Stomach (tissue), 9 donors: ENCODE measurements around the gene BTK. TPM values are rescaled to one million over a fixed set of nuclear protein-coding genes. Genes with fewer than 3 reads are reported as not detected.

Source experiments
- DNase-seq, 2 donors: peaks; one replicate each; pipeline versions ENCODE4 v3.0.0 to v3.0.0-alpha.2; 2013 to 2019
- H3K27ac ChIP-seq, 5 donors: fragments of 200-600 bp in 4 of 5; sonication (generic) in 4 of 5; one replicate each; pipeline ENCODE4 v1.5.1; 2013 to 2019; ENCODE audit warnings: mild to moderate bottlenecking in 1 of 5, moderate library complexity in 1 of 5
- H3K27me3 ChIP-seq, 3 donors: fragments of 200-600 bp; sonication (generic); one replicate each; pipeline ENCODE4 v1.5.1; 2017 to 2019; ENCODE audit warnings: mixed run types in 1 of 3
- H3K36me3 ChIP-seq, 4 donors: fragments of 200-600 bp; sonication (generic); 1 replicate in 3 of 4; 2 replicates in 1 of 4; pipeline ENCODE4 v1.5.1; 2016 to 2019
- H3K4me1 ChIP-seq, 4 donors: fragments of 200-600 bp; sonication (generic); one replicate each; pipeline ENCODE4 v1.5.1; 2016 to 2019
- H3K4me3 ChIP-seq, 4 donors: fragments of 200-600 bp; sonication (generic) in 3 of 4; one replicate each; pipeline ENCODE4 v1.5.1; 2016 to 2019; ENCODE audit warnings: mild to moderate bottlenecking in 1 of 4
- H3K9me3 ChIP-seq, 4 donors: fragments of 200-600 bp; sonication (generic); one replicate each; pipeline ENCODE4 v1.5.1; 2016 to 2019
- EP300 ChIP-seq: sonication (generic); formaldehyde crosslinking; IDR thresholded peaks from one replicate; pipeline ENCODE4 v1.6.1; 2017; ENCODE audit warnings: antibody characterized with exemption
- POLR2A ChIP-seq, 4 donors: fragments of 450-650 bp; IDR thresholded peaks; one replicate each; pipeline ENCODE4 v1.6.1; 2016; ENCODE audit warnings: antibody characterized with exemption in 4 of 4, control low read depth in 2 of 4, mild to moderate bottlenecking in 1 of 4, moderate library complexity in 1 of 4
- POLR2AphosphoS5 ChIP-seq, 3 donors: sonication (generic); formaldehyde crosslinking; IDR thresholded peaks; one replicate each; pipeline ENCODE4 v1.6.1; 2016; ENCODE audit warnings: antibody characterized with exemption in 3 of 3
- WGBS, 5 donors: extraction: QIAGEN DNeasy Blood & Tissue Kit in 3 of 5; methylation state at CpG; one replicate each; pipeline versions ENCODE4 v1.1.5 to v1.1.7; 2013 to 2018; 5-methylcytosine and 5-hydroxymethylcytosine counted together
- intact Hi-C: fragments of 100-400 bp; cut with DNase I; formaldehyde crosslinking; loops from one replicate; pipeline ENCODE4 v1.15.1; 2023; ENCODE audit warnings: low total_unique reads
- polyA plus RNA-seq, 3 donors: library from polyadenylated mRNA; stranded (reverse); fragments of 200-250 nt; gene quantifications; one replicate each; pipeline ENCODE4 v1.2.3, GENCODE V29; 2013
- total RNA-seq, 5 donors: library from RNA; depleted of rRNA; stranded (reverse); fragments of >200 nt; gene quantifications; one replicate each; pipeline versions ENCODE4 v1.1.0 to v1.2.3, GENCODE V29; 2014 to 2016
- TF ChIP-seq, protein P1 (sequence below), 7 experiments: fragments of 450-650 bp in 4 of 7; fragments of 200-600 bp in 3 of 7; sonication (generic) in 3 of 7; IDR thresholded peaks; one replicate each; pipeline ENCODE4 v1.5.1; 2016 to 2019; ENCODE audit warnings: antibody characterized with exemption in 7 of 7, control low read depth in 2 of 7, mild to moderate bottlenecking in 1 of 7
- donor health status: healthy with polysubstance abuse.
- donor health status: Bipolar disorder and iron deficiency.
- donor health status: healthy.

BTK gene
- total and polyA plus RNA-seq, 8 donors: 1.3 to 8.7 (median 2.9) TPM; not detected in 2

DNA sequence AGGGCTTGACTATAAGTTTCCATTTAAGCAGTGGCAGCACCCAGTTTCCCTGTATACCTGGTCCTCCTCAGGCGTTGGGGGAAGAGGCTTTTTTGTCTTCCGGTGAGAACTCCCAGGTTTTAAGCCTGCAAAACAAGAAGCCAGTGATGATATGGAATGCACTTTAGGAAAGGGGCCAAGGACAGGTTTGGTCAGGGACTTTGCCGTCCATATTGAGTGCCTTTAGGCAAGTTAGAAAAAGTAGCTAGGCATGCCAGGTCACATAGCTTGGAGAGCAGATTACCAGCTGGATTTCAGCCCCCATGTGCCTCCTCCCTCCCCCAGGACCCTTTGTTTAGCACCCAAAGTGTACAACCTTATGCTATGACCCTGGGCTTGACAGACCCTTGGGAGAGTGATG lies 23.9 kb downstream of the BTK start:
- intact Hi-C loops: no loop called here
- Histone ChIP-seq H3K36me3 (no peaks in the 10 kb centered on the region), H3K4me1 (no peaks in the 10 kb centered on the region), H3K27ac (no peak overlapping the region), H3K27me3 (peaks cover 0 to 22% (median 0%) of the 10 kb centered on the region in 3 donors), H3K9me3 (no peaks in the 10 kb centered on the region), H3K4me3 (no peak overlapping the region)
- no peak for DNase-seq
- WGBS, 5 donors: 67 to 87% (median 81%) methylated on average over 3 of the region's 3 CpGs
- no peak for TF ChIP-seq EP300
- no peak for TF ChIP-seq POLR2A (IDR thresholded peaks at IDR 0.05)
- TF ChIP-seq, protein P1, sequence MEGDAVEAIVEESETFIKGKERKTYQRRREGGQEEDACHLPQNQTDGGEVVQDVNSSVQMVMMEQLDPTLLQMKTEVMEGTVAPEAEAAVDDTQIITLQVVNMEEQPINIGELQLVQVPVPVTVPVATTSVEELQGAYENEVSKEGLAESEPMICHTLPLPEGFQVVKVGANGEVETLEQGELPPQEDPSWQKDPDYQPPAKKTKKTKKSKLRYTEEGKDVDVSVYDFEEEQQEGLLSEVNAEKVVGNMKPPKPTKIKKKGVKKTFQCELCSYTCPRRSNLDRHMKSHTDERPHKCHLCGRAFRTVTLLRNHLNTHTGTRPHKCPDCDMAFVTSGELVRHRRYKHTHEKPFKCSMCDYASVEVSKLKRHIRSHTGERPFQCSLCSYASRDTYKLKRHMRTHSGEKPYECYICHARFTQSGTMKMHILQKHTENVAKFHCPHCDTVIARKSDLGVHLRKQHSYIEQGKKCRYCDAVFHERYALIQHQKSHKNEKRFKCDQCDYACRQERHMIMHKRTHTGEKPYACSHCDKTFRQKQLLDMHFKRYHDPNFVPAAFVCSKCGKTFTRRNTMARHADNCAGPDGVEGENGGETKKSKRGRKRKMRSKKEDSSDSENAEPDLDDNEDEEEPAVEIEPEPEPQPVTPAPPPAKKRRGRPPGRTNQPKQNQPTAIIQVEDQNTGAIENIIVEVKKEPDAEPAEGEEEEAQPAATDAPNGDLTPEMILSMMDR (IDR thresholded peaks at IDR 0.05): no peak
- no peak for TF ChIP-seq POLR2AphosphoS5 (IDR thresholded peaks at IDR 0.05)

DNA sequence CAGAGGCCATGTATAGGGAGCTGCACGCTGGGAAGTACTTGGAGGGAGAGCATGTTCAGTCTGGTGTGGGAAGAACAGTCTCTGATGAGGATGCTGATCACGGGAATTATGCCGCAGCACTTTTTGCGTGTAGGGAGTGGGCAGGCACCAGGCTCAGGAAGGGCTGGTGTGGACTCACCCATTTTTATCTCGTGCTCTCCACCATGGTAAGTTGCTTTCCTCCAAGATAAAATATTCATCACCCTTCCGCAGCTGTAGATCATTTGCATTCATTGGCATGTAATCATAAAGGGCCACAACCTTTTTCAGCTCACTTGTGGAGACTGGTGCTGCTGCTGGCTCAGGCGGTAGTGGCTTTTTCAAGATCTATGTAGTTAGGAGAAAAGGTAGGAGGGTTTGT lies 25.6 kb downstream of the BTK start:
- no peak for DNase-seq
- intact Hi-C loops: no loop called here
- Histone ChIP-seq H3K4me1 (no peaks in the 10 kb centered on the region), H3K27ac (no peak overlapping the region), H3K36me3 (no peaks in the 10 kb centered on the region), H3K27me3 (peaks cover 0 to 17% (median 0%) of the 10 kb centered on the region in 3 donors), H3K4me3 (no peak overlapping the region), H3K9me3 (no peaks in the 10 kb centered on the region)
- 47 to 77% (median 68%) methylated on average over 6 to 7 of the region's 7 CpGs for WGBS, 5 donors
- TF ChIP-seq POLR2A (IDR thresholded peaks at IDR 0.05) (no peak), EP300 (no peak)
- TF ChIP-seq, protein P1 (IDR thresholded peaks at IDR 0.05): no peak

DNA sequence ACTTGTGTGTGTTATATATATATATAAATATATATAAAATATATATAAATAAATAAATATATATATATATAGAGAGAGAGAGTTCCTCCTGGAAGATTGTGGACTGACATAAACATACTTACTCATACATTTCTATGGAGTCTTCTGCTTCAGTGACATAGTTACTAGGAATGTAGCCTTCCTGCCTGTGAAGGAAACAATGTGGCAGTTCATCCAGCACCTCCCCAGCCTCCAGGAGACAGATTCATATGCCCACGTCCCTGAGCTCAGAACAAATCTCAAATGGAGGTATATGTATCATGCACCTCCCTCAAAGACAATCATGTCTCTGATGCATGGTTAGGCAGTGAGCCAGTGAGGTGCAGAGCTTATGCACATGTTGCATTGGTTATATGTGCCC lies 26.0 kb downstream of the BTK start:
- H3K36me3 ChIP-seq: no peaks in the 10 kb centered on the region
- H3K9me3 ChIP-seq: no peaks in the 10 kb centered on the region
- H3K27ac ChIP-seq: no peak overlapping the region
- no peak for DNase-seq
- H3K4me3 ChIP-seq: no peak overlapping the region
- TF ChIP-seq POLR2AphosphoS5 (IDR thresholded peaks at IDR 0.05): no peak
- no peak for TF ChIP-seq POLR2A (IDR thresholded peaks at IDR 0.05)
- TF ChIP-seq, protein P1 (IDR thresholded peaks at IDR 0.05): no peak
- TF ChIP-seq EP300: no peak
- H3K27me3 ChIP-seq: peaks cover 0 to 17% (median 0%) of the 10 kb centered on the region in 3 donors
- H3K4me1 ChIP-seq: no peaks in the 10 kb centered on the region
- intact Hi-C loops: no loop called here
- WGBS, 5 donors: 55 to 80% (median 63%) methylated on average over 1 of the region's 1 CpG

DNA sequence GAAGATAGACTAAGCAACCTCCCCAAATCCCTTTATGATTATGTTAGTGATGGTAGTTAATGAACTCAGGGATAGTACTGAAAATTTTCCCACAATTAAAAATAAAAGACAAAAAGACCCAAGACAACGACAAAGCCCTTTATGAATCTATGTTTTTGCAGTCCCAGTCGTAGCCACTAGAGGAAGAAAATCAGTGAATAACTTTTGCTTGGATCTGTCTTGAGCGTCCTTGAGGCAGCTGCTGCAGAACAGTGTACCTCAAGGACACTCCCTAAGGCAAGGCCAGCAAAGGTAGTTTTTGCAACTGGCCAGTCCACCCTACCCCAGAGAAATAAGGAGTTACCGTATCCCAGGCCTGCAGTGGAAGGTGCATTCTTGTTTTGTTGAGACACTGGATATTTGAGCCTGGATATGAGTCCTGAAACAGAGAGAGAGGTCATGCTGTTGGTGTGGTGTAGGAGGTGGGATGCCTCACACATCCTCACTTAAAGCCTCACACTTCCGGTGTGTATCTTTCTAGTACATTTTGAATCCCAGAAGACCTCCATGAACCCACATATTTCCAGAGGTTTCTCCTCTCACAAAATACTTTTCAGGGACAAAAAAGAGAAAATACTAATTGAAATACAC lies 28.7 kb downstream of the BTK start:
- H3K4me3 ChIP-seq: no peak overlapping the region
- no peaks in the 10 kb centered on the region for H3K36me3 ChIP-seq
- no peaks in the 10 kb centered on the region for H3K4me1 ChIP-seq
- peaks cover 0 to 13% (median 0%) of the 10 kb centered on the region in 3 donors for H3K27me3 ChIP-seq
- peak in 1 of 2 donors; percentile 9 for DNase-seq
- no peak for TF ChIP-seq POLR2A (IDR thresholded peaks at IDR 0.05)
- no peak for TF ChIP-seq EP300
- no peak overlapping the region for H3K27ac ChIP-seq
- WGBS, 5 donors: 41 to 62% (median 44%) methylated on average over 3 to 5 of the region's 5 CpGs
- intact Hi-C loops: no loop called here
- no peaks in the 10 kb centered on the region for H3K9me3 ChIP-seq

DNA sequence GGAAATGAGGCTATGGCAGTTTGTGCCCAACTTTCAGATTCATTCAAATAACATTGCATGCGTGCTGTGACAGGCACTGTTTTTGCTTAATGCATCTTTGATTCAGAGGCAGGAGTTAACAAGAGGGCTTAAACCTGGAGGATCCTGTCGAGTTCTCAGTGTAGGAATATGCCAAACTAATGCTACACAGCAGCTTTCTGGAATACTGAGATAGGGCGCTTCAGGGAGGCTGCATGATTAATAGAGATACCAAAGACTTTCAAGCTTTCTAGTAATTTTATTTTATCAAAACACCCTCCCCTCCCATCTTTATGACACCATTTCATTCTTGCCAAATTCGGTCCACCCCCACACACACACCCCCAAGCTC lies 36.8 kb downstream of the BTK start:
- Histone ChIP-seq H3K27me3 (no peaks in the 10 kb centered on the region), H3K4me3 (peak overlapping the region; percentile 54 to 77 (median 70)), H3K4me1 (peaks cover 0 to 18% (median 6%) of the 10 kb centered on the region in 4 donors), H3K27ac (peak overlapping the region in 3 of 5 donors; percentile 86 to 90 (median 86)), H3K9me3 (no peaks in the 10 kb centered on the region), H3K36me3 (peaks cover 0 to 11% (median 1%) of the 10 kb centered on the region in 4 donors)
- TF ChIP-seq POLR2AphosphoS5 (IDR thresholded peaks at IDR 0.05): no peak
- TF ChIP-seq, protein P1 (IDR thresholded peaks at IDR 0.05): no peak
- no peak for TF ChIP-seq POLR2A (IDR thresholded peaks at IDR 0.05)
- no peak for TF ChIP-seq EP300
- WGBS, 5 donors: 25 to 52% (median 29%) methylated on average over 4 of the region's 4 CpGs
- DNase-seq: no peak
- intact Hi-C loops: no loop called here
